ENCODE measurements around the gene ACSS1. TPM values are rescaled to one million over a fixed set of nuclear protein-coding genes. Genes with fewer than 3 reads are reported as not detected.

The ACSS1 gene
- total RNA-seq, 1 experiment from 2014 or later: 0.61 TPM

DNA sequence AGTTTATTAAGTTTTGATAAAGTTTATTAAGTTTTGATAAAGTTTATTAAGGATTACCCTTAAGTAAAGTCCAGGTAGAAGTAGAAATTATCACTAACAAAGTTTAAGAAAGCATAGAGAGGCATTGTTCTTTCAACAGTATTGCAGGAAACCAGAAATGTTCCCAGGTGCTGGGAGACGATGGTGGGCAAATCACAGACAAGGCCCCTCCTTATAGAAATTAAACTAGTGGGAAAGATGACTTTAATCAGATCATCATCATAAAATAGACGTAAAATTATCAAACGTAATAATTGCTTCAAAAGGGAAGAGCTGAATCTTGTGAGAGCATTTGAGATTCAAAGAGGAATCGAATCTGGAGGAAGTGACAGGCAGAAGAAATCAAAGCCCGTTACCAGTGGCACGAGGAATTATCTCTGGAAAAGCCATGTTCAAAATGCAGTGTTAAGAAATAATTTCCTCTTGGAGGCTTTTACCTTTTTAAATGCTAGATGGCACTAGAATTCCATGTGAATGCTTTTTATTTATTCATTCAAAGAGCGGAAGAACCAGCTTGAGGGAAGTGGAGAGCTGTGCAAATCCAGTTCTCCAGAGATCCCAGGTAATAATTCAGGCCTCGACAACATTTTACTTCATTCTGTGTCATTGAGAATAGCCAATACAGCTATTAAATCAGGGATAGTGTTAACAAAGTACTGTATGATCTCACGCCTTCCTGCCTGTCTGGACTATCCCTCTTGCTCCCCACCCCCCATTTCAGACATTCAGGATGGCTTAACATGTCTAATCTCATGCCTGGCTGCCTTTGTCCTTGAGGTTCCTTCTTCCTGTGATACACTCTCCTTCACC lies 64.4 kb downstream of the ACSS1 start:
- no peak overlapping the region for H4K5ac ChIP-seq (ENCODE audit: insufficient read length, low read depth, low read length)
- no peaks in the 10 kb centered on the region for H3K9me3 ChIP-seq (ENCODE audit: control insufficient read depth, low read depth, low read length)
- no peak for DNase-seq
- Mint-ChIP-seq H3K36me3 (ENCODE audit: insufficient read depth in 1 of 3, low read depth in 3 of 3) (peaks cover 0 to 4% (median 2%) of the 10 kb centered on the region in 3 experiments; a peak in 1 of 7 replicates), H3K4me1 (peaks cover 29 to 36% of the 10 kb centered on the region in 2 experiments), H3K27ac (no peak overlapping the region), H3K27me3 (ENCODE audit: low read depth) (peaks cover 30% of the 10 kb centered on the region), H3K4me3 (peak overlapping the region; percentile 93 to 96), H3K9me3 (no peaks in the 10 kb centered on the region)
- H3K79me1 ChIP-seq (ENCODE audit: insufficient read depth, low read depth, low read length, poor library complexity, severe bottlenecking): no peaks in the 10 kb centered on the region
- peaks cover 5% of the 10 kb centered on the region; the same call in 1 of the 2 replicates for H3K79me2 ChIP-seq (ENCODE audit: insufficient read depth, low read length)
- H4K8ac ChIP-seq (replicated peaks; ENCODE audit: insufficient read length, low read depth, low read length): no peak overlapping the region
- peaks cover 4% of the 10 kb centered on the region; the same call in 1 of the 2 replicates for H3K4me1 ChIP-seq (ENCODE audit: insufficient read depth, low read length)
- H3K27ac ChIP-seq (ENCODE audit: insufficient read length, low read depth, low read length): no peak overlapping the region
- H3K56ac ChIP-seq (ENCODE audit: insufficient read length, low read depth, low read length): no peak overlapping the region
- H3K4me2 ChIP-seq (ENCODE audit: insufficient read depth, insufficient read length, low read length): peak overlapping the region; percentile 93
- H3K9ac ChIP-seq (ENCODE audit: extremely low read depth, insufficient read length, low read length): no peak overlapping the region
- H3K27me3 ChIP-seq (ENCODE audit: insufficient read depth, low read length): no peaks in the 10 kb centered on the region
- H2BK12ac ChIP-seq (ENCODE audit: insufficient read length, low read depth, low read length): no peak overlapping the region
- no peak overlapping the region for H3K4ac ChIP-seq (ENCODE audit: low read depth, low read length)
- no peak overlapping the region for H3T11ph ChIP-seq (ENCODE audit: low read length)
- H3K14ac ChIP-seq (ENCODE audit: insufficient read depth, low read length): no peak overlapping the region
- no CpG with 5 or more reads among the region's 9 CpGs for WGBS (ENCODE audit: extremely low coverage, insufficient read length, low lambda C conversion rate)
- H3K18ac ChIP-seq (ENCODE audit: insufficient read length, low read depth, low read length): no peak overlapping the region
- no peak overlapping the region for H2BK20ac ChIP-seq (ENCODE audit: low read depth, low read length, poor library complexity, severe bottlenecking)
- H3K23me2 ChIP-seq (ENCODE audit: insufficient read length, low read depth, low read length, poor library complexity, severe bottlenecking): peaks cover 8% of the 10 kb centered on the region
- no peak overlapping the region for H2BK15ac ChIP-seq (ENCODE audit: low read depth, low read length)
- H2BK5ac ChIP-seq (ENCODE audit: insufficient read length, low read length): no peak overlapping the region
- H3K23ac ChIP-seq (ENCODE audit: insufficient read length, low read depth, low read length): no peak overlapping the region
- TF ChIP-seq, protein P1, sequence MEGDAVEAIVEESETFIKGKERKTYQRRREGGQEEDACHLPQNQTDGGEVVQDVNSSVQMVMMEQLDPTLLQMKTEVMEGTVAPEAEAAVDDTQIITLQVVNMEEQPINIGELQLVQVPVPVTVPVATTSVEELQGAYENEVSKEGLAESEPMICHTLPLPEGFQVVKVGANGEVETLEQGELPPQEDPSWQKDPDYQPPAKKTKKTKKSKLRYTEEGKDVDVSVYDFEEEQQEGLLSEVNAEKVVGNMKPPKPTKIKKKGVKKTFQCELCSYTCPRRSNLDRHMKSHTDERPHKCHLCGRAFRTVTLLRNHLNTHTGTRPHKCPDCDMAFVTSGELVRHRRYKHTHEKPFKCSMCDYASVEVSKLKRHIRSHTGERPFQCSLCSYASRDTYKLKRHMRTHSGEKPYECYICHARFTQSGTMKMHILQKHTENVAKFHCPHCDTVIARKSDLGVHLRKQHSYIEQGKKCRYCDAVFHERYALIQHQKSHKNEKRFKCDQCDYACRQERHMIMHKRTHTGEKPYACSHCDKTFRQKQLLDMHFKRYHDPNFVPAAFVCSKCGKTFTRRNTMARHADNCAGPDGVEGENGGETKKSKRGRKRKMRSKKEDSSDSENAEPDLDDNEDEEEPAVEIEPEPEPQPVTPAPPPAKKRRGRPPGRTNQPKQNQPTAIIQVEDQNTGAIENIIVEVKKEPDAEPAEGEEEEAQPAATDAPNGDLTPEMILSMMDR (conservative IDR thresholded peaks at IDR 0.05): no peak
- H4K91ac ChIP-seq (ENCODE audit: insufficient read length, low read depth, low read length): no peak overlapping the region
- peaks cover 2% of the 10 kb centered on the region for H4K20me1 ChIP-seq (ENCODE audit: control insufficient read depth, insufficient read depth, insufficient read length)
- no peak overlapping the region for H2BK120ac ChIP-seq (ENCODE audit: low read depth, low read length, poor library complexity, severe bottlenecking)
- no peak overlapping the region for H2AFZ ChIP-seq (ENCODE audit: low read length)
- H2AK5ac ChIP-seq (ENCODE audit: insufficient read length, low read length): no peak overlapping the region

Data from H9 (cell line).